Fibroblast of mammary gland (primary cell): ENCODE results near the gene TCP11.

Source experiments
- DNase-seq: peaks from one replicate; pipeline ENCODE4 v3.0.0-alpha.2; 2010; ENCODE audit warnings: low read depth
- H3K4me3 ChIP-seq: 2 replicates; pipeline ENCODE4 v1.5.1; 2011; ENCODE audit warnings: low read depth, mild to moderate bottlenecking, low read length, moderate library complexity; ENCODE audit not compliant: control insufficient read depth
- TF ChIP-seq, protein P1 (sequence below): conservative IDR thresholded peaks from 2 replicates; pipeline ENCODE4 v1.5.1; 2011; ENCODE audit warnings: low read depth, low read length, inconsistent platforms; ENCODE audit not compliant: control insufficient read depth, insufficient read depth

Gene TCP11

DNA sequence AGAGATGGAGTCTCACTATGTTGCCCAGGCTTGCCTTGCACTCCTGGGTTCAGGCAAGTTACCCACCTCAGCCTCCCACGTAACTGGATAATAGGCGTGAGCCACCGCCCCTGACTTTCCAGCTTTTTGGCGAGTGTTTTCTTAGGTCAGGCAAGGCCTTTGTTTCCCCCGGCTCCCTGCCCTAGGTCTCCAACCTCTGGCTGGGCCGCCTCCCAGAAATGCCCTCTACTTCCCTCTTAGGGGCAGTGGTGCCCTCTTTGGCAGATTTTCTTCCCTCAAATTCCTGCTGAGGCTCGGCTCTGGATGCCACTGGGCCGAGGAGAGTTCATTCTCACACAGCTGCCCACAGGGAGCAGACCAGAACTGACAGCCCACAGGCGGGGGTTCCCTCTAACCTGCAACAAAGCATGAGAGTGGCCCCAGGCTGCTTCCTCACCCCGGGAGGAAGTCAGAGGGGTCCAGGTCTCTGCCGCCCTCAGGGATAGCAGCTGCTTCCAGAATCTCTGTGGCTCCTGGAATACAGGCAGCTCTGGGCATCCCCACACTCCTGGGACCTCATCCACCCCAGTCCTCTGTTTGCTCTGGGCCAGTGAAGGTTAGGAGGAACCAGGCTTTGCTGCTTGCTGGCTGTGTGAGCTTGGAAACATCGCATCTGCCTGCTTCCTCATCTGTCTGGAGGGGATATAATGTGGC is 56.5 kb downstream of the TCP11 start:
- no peak overlapping the region for H3K4me3 ChIP-seq
- TF ChIP-seq, protein P1, sequence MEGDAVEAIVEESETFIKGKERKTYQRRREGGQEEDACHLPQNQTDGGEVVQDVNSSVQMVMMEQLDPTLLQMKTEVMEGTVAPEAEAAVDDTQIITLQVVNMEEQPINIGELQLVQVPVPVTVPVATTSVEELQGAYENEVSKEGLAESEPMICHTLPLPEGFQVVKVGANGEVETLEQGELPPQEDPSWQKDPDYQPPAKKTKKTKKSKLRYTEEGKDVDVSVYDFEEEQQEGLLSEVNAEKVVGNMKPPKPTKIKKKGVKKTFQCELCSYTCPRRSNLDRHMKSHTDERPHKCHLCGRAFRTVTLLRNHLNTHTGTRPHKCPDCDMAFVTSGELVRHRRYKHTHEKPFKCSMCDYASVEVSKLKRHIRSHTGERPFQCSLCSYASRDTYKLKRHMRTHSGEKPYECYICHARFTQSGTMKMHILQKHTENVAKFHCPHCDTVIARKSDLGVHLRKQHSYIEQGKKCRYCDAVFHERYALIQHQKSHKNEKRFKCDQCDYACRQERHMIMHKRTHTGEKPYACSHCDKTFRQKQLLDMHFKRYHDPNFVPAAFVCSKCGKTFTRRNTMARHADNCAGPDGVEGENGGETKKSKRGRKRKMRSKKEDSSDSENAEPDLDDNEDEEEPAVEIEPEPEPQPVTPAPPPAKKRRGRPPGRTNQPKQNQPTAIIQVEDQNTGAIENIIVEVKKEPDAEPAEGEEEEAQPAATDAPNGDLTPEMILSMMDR = no peak
- no peak for DNase-seq

DNA sequence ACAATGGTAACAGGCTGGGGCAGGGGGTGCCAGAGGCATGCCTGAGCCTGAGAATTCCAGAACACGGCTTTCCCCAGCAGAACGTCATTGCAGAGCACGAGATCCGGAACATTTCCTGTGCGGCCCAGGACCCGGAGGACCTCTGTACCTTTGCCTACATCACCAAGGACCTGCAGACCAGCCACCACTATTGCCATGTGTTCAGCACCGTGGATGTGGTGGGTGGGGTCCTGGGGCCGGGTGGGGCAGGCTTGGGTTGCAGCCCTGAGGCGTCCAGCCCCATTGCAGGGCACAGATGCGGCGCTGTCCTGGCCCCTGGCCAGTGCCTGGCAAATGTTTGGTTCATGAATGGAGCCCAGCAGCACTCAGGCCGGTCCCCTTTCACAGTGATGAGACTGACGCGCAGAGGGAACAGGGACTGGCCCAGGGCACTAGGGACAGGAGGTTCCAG is 57.1 kb downstream of the TCP11 start:
- no peak for DNase-seq
- TF ChIP-seq, protein P1 = no peak
- H3K4me3 ChIP-seq = no peak overlapping the region

DNA sequence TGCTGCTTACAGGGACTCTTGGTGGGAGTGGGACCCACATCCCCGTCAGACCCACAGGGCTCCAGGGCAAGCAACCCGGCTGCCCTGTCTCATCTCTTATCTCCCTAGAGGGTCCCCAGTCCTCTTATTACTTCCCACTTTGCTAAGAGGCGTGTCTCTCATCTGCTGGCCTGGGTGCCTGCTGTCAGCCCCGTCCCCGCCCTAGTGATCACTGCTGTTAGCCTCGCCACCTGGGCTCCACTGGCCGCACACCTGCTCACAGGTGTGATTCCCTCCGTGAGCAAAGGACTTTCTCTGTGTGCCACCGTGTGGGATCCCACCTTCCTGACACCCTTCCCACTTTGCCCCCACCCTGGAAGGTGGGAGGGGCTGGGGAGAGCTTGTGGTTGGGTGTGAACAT is 57.6 kb downstream of the TCP11 start:
- no peak for DNase-seq
- TF ChIP-seq, protein P1 = no peak
- H3K4me3 ChIP-seq = no peak overlapping the region

DNA sequence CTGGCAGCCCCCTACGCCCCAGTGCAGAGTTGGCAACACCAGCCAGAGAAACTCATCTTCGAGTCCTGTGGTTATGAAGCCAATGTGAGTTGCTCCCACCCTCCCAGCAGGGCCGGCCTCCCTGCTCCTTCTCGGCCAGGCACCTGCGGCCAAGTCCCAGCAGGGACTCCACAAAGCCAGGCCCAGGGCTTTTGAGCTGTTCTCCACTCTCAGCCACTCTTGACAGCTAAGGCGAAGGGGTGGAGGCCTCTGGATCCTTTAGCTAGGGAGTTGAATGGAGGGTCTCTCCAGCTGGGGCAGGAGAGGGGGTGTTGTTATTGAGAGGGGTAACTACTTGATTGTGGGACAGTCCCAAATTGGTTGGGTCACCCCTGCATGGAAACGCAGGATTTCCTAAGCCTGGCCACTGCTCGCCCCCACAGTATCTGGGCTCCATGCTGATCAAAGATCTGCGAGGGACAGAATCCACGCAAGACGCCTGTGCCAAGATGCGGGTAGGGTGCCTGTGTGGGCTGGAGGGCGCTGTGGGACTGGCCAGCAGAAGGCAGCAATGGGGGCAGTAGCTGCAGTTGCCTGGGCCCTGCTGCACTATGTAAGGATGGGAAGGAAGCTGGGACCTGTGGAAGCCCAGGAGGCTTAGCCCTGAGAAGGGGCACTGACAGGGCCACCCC is 58.3 kb downstream of the TCP11 start:
- DNase-seq = no peak
- TF ChIP-seq, protein P1 = no peak
- no peak overlapping the region for H3K4me3 ChIP-seq

DNA sequence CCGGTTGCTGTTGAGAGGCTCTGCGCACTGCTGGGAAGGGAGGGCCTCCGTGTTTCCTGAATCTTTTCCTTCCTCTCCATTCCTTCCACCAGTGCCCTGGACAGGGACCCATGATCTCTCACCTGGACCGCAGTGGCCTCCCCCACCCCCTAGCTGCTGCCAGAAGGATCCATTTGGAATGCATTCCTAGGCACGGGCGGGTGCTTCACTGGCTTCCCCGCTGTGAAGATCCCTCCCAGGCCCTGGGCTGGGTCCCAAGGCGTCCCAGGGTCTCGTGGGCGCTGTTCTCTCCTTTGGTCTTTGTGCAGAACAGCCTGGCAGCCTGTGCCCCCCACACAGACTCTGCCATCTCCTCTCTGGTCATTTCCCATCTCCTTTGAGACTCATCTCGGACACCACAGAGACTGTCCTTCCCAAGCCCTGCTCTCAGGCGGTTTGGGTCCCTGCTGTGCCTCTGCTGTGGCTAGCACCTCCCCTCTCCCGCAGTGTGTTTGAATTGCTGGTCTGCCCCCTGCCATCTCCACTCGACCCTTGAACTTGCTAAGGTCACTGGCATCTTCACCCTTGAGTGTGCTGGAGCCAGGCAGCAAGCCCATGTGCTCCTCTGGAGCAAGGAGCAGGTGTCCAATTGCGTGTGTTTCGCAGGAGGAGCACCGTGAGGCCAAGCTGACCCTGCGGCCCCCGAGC is 59.0 kb downstream of the TCP11 start:
- DNase-seq = no peak
- no peak overlapping the region for H3K4me3 ChIP-seq
- TF ChIP-seq, protein P1 = no peak

DNA sequence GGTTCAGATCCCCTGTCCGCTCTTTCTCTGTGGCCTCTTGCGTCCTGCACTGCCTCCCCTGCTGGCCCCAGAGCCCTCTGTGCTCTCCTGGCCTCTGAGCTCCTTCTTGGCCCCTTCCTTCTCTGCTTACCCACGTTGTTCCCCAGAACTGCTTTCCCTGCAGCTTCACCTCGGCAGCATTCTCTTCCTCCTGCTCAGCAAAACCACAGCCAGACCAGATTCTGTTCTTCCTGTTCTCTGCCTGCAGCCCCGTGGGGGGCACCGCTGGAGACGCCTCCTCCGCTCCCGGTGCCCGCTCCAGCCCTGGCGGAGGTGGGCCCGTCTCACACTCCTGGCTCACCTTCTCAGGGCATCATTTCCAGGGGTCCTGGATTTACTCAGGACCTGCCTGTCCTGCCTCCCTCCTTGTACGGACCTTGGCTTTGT is 59.7 kb downstream of the TCP11 start:
- no peak for DNase-seq
- TF ChIP-seq, protein P1 = no peak
- no peak overlapping the region for H3K4me3 ChIP-seq
